Activated CD4-positive, alpha-beta T cell treated with anti-CD3 and anti-CD28 coated beads, Interleukin-2, amount 50 U/mL, for 48 hours (primary cell): ENCODE data around the gene C19orf18.

ENCODE experiments used
- DNase-seq, 2 experiments: peaks; one replicate each; pipeline ENCODE4 v3.0.0-alpha.2; 2020

C19orf18 gene

GRCh38 chr19:57947419-57948134 lies 26.8 kb downstream of the C19orf18 start, which contains the start of gene ZNF256:
ZNF256 (minus strand) TSS chr19:57947706; CDS start chr19:57947474, 232 bp downstream.
- peak; percentile 92 to 95 for DNase-seq

DNA sequence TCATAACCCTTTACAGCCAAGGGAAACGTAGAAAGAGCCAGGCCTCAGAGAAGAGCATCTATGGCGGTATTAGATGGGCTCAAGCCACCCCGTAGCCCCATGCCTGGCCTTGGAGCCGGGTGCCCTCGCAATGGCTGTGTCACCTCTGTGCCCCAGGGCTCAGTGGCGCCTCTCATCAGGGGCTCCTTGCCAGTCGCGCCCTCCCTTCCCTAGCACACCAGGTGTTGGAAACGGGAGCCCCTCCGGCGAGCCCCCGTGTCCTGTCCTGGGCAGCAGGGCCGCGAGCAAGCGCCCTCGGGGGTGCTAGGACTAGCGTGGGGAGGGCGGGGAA lies 27.3 kb downstream of the C19orf18 start:
- no peak for DNase-seq

DNA sequence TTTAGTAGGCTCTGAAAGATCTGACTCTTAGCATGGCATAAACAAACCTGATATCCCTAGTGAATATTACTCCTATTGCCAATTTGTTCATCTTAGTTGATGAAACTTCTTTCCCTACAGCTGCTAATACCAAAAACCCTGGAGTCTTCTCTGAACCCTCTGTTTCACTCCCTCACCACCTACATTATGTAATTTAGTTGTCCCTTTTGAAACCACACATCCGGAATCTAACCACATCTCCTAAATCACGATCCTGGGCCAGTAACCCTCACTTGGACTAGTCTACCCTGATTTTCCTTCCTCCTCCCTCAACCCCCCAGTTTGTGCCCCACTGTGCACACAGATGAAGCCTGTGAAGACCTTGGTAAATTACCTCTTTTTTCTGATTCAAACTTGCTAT lies 28.0 kb downstream of the C19orf18 start:
- no peak for DNase-seq

- no peak for DNase-seq
Observed at GRCh38 chr19:57941593-57941992, 32.7 kb downstream of the C19orf18 start.

DNA sequence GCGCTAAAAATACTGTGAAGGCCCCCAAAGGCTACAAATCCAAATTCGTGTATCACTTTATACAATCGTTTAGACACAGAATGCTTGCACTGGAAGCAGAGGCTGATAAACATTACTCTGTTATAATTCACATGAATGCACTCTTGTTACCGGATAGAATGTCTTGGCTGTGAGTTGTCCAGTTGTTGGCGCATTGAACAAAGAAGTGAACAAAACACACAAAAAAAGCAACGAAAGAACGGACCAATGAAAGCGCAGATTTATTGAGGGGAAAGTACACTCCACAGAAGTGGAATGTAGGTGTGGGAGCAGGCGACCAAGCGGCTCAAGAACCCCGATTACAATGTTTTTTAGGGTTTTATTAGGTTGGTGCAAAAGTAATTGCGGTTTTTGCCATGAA lies 38.6 kb downstream of the C19orf18 start:
- DNase-seq: no peak

DNA sequence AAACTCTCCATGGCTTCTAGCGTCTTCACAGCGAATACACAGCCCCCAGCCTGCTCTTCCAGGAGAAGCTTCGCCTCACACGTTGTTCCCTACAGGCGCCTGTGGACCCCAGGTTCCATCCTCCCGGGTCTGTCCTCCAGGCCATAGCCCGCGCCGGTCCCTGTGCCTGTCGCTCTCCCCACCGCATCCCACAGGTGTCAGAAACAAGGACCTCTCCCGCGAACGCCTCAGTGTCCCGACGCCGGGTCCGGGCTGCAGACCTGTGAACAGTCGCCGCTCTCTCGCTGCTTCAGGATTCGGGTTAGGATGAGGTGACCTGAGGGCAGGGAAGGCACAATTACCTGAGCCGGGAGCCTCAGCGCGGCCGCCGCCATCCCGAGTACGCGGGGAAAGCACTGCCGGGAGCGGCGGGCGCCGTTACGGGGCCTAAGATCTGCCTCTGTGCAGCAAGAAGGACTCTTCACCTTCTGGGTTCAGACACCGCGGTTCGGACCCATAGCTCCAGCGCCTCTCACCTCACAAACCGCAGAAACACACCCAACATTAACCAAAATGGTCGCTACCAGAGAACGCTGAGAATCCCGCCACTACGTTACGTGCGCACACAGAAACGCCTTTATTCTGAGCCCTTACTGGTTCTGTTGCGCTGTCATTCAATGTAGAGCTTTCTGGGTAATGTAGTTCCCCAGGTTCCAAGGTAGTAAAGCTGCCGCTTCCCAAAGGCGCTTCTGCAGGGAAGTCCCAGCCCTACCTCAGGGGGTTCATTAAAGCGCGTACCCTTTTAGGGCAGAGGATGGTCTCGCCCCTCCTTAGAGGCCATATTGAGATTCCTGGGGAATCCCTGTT lies 39.3 kb downstream of the C19orf18 start, which contains the start of gene ZNF418:
Gene ZNF418, minus strand, starts transcription at position 583 of the 846 bp plus-strand sequence. CDS start 1,580 bp downstream, outside the sequence.
- peak; percentile 26 to 46 for DNase-seq

DNA sequence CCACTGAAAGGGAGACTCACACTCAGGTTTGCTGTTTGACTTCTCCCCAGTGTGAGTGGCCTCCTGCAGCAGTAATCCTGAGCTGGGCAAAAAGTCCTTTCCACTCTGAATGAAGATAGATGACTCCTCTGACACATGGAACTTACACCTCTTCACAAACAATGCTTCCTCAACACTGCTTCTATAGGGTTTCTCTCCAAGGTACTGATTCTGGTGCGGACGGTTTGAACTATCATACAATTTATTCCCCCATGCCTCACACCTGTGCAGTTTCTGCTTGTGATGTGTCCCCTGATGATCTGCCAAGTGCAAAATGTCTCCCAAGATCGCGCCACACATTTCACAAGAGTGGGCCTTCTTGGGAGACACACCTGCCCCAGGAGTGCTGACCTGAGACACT lies 46.7 kb downstream of the C19orf18 start:
- no peak for DNase-seq

GRCh38 chr19:57916168-57916995 lies 58.0 kb downstream of the C19orf18 start, which contains the start of gene ZNF417:
ZNF417 (minus strand) TSS chr19:57916592; CDS start chr19:57916411, 181 bp downstream.
- peak; percentile 74 to 79 for DNase-seq

DNA sequence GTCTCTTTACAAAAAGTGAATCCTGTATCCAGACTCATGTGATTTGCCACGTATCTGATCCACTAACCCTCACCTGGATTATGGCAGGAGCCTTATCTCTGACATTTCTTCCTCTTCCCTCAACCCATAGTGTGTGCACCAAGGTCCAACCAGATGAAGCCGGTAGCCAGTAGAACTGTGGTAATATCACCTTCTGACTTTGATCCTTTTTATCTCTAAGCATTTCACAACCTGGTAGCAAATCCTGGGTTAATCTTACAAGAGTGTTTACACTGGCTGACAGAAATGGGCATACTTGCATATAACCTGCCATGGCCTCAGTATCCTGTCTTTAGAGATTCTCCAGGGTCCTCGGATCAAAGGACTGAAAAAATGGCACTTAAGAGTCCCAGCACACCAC lies 59.8 kb downstream of the C19orf18 start:
- DNase-seq: no peak
